Fibroblast of pulmonary artery (primary cell): ENCODE measurements around the gene EFS.

Experiments used
- DNase-seq: peaks from one replicate; pipeline ENCODE4 v3.0.0-alpha.2; 2010; ENCODE audit warnings: low read depth
- H3K4me3 ChIP-seq: replicated peaks from 2 replicates; pipeline ENCODE4 v1.5.1; 2011; ENCODE audit warnings: low read depth, mild to moderate bottlenecking, control low read depth, low read length, moderate library complexity
- TF ChIP-seq, protein P1 (sequence below): IDR thresholded peaks from 2 replicates; pipeline ENCODE4 v1.5.1; 2011; ENCODE audit warnings: mild to moderate bottlenecking, control low read depth, low read length, inconsistent platforms; ENCODE audit errors: missing control alignments

Gene EFS

DNA sequence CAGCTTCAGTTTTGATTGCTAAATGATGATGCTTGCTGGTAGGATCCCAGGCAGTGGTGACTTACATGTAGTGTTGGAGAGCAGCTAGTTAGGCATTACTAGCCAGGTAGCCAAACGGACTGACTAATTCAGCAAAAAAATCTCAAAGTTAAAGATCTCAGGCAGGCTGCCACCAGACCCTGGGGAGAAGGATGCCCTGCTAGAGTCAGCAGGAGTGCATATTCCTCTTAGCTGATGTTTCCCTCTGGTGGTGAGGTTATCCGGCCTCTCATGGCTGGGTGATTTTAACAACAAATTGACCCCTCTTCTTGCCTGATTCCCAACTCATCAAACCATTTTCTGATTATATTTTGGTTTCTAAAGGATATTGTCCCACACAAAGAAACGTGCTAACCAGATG is 2.8 kb downstream of the EFS start:
- no peak for DNase-seq
- TF ChIP-seq, protein P1, sequence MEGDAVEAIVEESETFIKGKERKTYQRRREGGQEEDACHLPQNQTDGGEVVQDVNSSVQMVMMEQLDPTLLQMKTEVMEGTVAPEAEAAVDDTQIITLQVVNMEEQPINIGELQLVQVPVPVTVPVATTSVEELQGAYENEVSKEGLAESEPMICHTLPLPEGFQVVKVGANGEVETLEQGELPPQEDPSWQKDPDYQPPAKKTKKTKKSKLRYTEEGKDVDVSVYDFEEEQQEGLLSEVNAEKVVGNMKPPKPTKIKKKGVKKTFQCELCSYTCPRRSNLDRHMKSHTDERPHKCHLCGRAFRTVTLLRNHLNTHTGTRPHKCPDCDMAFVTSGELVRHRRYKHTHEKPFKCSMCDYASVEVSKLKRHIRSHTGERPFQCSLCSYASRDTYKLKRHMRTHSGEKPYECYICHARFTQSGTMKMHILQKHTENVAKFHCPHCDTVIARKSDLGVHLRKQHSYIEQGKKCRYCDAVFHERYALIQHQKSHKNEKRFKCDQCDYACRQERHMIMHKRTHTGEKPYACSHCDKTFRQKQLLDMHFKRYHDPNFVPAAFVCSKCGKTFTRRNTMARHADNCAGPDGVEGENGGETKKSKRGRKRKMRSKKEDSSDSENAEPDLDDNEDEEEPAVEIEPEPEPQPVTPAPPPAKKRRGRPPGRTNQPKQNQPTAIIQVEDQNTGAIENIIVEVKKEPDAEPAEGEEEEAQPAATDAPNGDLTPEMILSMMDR, result peak; percentile 13
- no peak overlapping the region for H3K4me3 ChIP-seq

DNA sequence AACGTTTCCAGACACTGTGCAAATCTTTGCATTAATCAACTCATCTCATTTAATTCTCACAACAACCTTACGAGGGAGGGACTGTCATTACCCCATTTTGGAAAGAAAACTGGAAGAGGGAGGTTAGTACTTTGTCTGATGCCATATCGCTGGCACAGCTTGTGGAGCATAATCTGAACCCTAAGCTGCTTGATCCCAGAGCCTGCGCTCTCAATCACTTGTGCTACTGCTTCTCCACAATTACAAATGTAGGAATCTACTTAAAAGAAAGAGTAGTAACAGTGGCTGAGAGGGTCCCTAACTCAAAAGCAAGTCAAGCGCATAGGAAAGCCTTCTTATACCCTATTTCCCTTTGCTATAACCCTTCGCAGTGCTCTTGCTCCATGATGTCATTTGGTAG is 3.2 kb downstream of the EFS start:
- TF ChIP-seq, protein P1, result no peak
- no peak overlapping the region for H3K4me3 ChIP-seq
- DNase-seq, result no peak

DNA sequence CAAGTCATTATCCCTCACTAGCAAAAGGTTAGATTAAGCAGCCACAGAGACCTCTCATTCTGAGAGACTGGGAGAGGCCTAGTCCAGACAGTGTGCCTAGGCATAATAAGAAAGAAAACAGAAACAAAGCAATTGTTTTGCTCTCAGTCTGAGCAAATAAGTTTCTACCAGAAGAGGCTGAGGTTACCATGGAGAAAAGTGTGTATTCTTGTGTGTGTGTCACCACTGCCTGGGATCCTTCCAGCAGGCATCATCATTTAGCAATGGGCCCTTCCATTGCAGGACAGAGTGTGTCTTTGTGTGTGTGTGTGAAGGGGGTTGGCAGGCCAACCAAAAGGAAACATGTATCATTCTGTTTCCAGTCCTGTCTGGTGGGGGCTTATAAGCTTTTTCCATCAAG is 3.7 kb downstream of the EFS start:
- no peak overlapping the region for H3K4me3 ChIP-seq
- peak; percentile 46 for DNase-seq
- TF ChIP-seq, protein P1, result no peak

DNA sequence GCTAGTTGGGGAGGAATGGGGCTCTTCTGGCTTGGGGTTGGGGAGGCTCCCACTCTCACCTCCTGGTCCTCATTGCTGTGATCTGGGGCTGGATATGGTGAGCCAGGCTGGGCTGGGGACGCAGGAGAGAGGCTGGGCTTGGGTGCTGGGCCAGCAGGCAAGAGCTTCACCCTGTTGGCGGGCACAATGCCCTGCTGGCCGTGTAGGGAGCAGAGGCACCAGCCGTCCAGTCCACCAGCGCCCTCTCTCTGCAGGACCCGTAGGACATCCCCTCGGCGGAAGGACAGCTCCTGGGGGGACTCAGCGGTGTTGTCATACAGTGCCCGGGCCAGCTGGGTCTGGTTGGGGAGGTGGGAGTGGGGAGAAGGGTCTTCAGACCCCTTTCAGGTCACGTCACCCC is 4.5 kb downstream of the EFS start:
- TF ChIP-seq, protein P1, result no peak
- no peak for DNase-seq
- no peak overlapping the region for H3K4me3 ChIP-seq

DNA sequence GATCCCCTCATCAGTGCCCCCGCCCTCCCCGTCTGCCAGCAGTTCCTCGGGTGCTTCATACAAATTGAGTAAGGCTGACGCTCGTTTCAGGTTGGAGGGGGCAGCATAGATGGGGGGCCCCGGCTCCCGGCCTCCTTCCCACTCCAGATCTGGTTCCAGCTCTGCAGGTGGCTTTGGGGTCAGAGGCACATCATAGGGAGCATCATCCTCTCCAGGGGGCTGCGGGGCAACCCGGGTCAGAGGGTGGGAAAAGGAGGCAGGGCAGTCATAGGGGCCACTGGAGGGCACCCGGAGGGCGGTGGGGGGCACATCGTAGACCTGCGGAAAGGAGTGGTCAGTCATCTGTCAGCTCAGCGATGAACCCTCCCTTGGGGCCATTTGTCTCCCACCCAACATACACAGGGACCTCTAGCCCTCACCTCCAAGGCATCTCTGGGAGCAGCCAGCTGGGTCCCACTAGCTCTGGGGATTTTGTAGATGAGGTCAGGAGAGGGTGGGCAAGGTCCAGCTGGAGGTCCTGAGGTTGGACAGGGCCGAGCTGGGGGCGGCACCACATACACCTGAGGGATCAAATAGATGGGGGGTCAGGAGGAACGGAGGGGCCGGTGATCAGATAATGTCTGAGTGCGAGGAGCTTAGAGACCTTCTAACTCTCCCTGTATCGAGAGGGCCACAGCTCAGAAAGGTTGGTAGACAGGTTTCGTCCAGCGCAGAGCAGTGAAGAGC is 5.1 kb downstream of the EFS start:
- no peak for DNase-seq
- TF ChIP-seq, protein P1, result no peak
- H3K4me3 ChIP-seq, result no peak overlapping the region

DNA sequence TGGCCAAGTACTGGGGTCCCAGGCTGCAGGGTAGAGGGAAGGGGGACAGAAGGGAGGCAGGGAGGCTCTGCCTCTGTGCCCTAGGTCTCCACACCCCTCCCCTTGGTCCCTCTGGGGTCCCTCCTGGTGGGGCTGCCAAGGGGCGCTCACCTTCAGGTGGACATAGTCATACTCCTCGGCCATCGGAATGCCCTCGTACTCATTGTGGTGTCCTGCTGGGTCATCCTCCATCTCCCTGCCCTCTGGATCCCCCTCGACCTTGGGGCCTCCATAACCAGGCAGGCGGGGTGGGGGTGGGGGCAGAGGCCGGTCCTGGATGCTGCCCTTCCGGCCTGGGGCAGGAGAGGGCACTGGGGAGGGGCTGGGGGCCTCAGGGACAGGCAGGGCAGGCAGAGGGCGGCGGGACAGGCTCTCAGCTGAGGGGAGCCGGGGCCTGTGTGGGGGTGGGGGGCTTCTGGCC is 5.8 kb downstream of the EFS start:
- TF ChIP-seq, protein P1, result no peak
- no peak for DNase-seq
- H3K4me3 ChIP-seq, result no peak overlapping the region
